ENCODE data around the gene SRRM2. TPM values are rescaled to one million over a fixed set of nuclear protein-coding genes. Genes with fewer than 3 reads are reported as not detected.

The SRRM2 gene
- total and polyA plus RNA-seq, 2 donors: 42.4 to 690 TPM

GRCh38 chr16:2814551-2815298 lies 62.3 kb downstream of the SRRM2 start:
- no peaks in the 10 kb centered on the region for H3K36me3 ChIP-seq (ENCODE audit: control insufficient read depth in 2 of 2, insufficient read depth in 2 of 2, low read length in 1 of 2)
- no peak overlapping the region for H3K4me3 ChIP-seq (ENCODE audit: low read length in 2 of 2)
- DNase-seq (ENCODE audit: low read depth in 6 of 9, low spot score in 9 of 9): no peak
- peaks cover 3 to 12% of the 10 kb centered on the region in 2 donors for H3K27me3 ChIP-seq (ENCODE audit: control insufficient read depth in 2 of 2, insufficient read depth in 1 of 2, low read length in 1 of 2)
- WGBS: 96% methylated on average over 20 of the region's 20 CpGs
- H3K4me1 ChIP-seq (ENCODE audit: control insufficient read depth in 2 of 2, insufficient read depth in 2 of 2, low read length in 2 of 2): no peaks in the 10 kb centered on the region
- no peaks in the 10 kb centered on the region for H3K9me3 ChIP-seq (ENCODE audit: control insufficient read depth in 2 of 2, insufficient read depth in 1 of 2, low read length in 1 of 2)
- H3K27ac ChIP-seq (ENCODE audit: low read depth in 1 of 2, low read length in 1 of 2): no peak overlapping the region

GRCh38 chr16:2815299-2815771 lies 62.9 kb downstream of the SRRM2 start:
- H3K36me3 ChIP-seq (ENCODE audit: control insufficient read depth in 2 of 2, insufficient read depth in 2 of 2, low read length in 1 of 2): no peaks in the 10 kb centered on the region
- peaks cover 3 to 16% of the 10 kb centered on the region in 2 donors for H3K27me3 ChIP-seq (ENCODE audit: control insufficient read depth in 2 of 2, insufficient read depth in 1 of 2, low read length in 1 of 2)
- no peaks in the 10 kb centered on the region for H3K9me3 ChIP-seq (ENCODE audit: control insufficient read depth in 2 of 2, insufficient read depth in 1 of 2, low read length in 1 of 2)
- no peaks in the 10 kb centered on the region for H3K4me1 ChIP-seq (ENCODE audit: control insufficient read depth in 2 of 2, insufficient read depth in 2 of 2, low read length in 2 of 2)
- H3K27ac ChIP-seq (ENCODE audit: low read depth in 1 of 2, low read length in 1 of 2): no peak overlapping the region
- no peak overlapping the region for H3K4me3 ChIP-seq (ENCODE audit: low read length in 2 of 2)
- WGBS: 94% methylated on average over 10 of the region's 10 CpGs
- DNase-seq (ENCODE audit: low read depth in 6 of 9, low spot score in 9 of 9): no peak

GRCh38 chr16:2816751-2817339 lies 64.4 kb downstream of the SRRM2 start, which contains the start of gene PRSS21:
PRSS21 (plus strand) TSS chr16:2817237; CDS start chr16:2817269, 32 bp downstream.
- Histone ChIP-seq H3K4me3 (ENCODE audit: low read length in 2 of 2) (no peak within 1 kb of the TSS), H3K27me3 (ENCODE audit: control insufficient read depth in 2 of 2, insufficient read depth in 1 of 2, low read length in 1 of 2) (peaks cover 3 to 10% of the 10 kb centered on the region in 2 donors), H3K27ac (ENCODE audit: low read depth in 1 of 2, low read length in 1 of 2) (no peak within 1 kb of the TSS), H3K4me1 (ENCODE audit: control insufficient read depth in 2 of 2, insufficient read depth in 2 of 2, low read length in 2 of 2) (no peaks in the 10 kb centered on the region), H3K9me3 (ENCODE audit: control insufficient read depth in 2 of 2, insufficient read depth in 1 of 2, low read length in 1 of 2) (no peaks in the 10 kb centered on the region), H3K36me3 (ENCODE audit: control insufficient read depth in 2 of 2, insufficient read depth in 2 of 2, low read length in 1 of 2) (no peaks in the 10 kb centered on the region)
- whole genome bisulfite sequencing: 78% methylated on average over 28 of the region's 28 CpGs
- DNase-seq (ENCODE audit: low read depth in 6 of 9, low spot score in 9 of 9): peak in 1 of 9 donors; percentile 15

- Histone ChIP-seq H3K36me3 (ENCODE audit: control insufficient read depth in 2 of 2, insufficient read depth in 2 of 2, low read length in 1 of 2) (no peaks in the 10 kb centered on the region), H3K4me3 (ENCODE audit: low read length in 2 of 2) (no peak overlapping the region), H3K27ac (ENCODE audit: low read depth in 1 of 2, low read length in 1 of 2) (no peak overlapping the region), H3K4me1 (ENCODE audit: control insufficient read depth in 2 of 2, insufficient read depth in 2 of 2, low read length in 2 of 2) (no peaks in the 10 kb centered on the region), H3K9me3 (ENCODE audit: control insufficient read depth in 2 of 2, insufficient read depth in 1 of 2, low read length in 1 of 2) (no peaks in the 10 kb centered on the region), H3K27me3 (ENCODE audit: control insufficient read depth in 2 of 2, insufficient read depth in 1 of 2, low read length in 1 of 2) (peaks cover 3 to 12% of the 10 kb centered on the region in 2 donors)
- 88% methylated on average over 68 of the region's 68 CpGs for WGBS
- DNase-seq (ENCODE audit: low read depth in 6 of 9, low spot score in 9 of 9): no peak
Measured at GRCh38 chr16:2817340-2818271, 65.2 kb downstream of the SRRM2 start.

- no peak overlapping the region for H3K27ac ChIP-seq (ENCODE audit: low read depth in 1 of 2, low read length in 1 of 2)
- no peaks in the 10 kb centered on the region for H3K36me3 ChIP-seq (ENCODE audit: control insufficient read depth in 2 of 2, insufficient read depth in 2 of 2, low read length in 1 of 2)
- DNase-seq (ENCODE audit: low read depth in 6 of 9, low spot score in 9 of 9): no peak
- H3K4me3 ChIP-seq (ENCODE audit: low read length in 2 of 2): no peak overlapping the region
- no peaks in the 10 kb centered on the region for H3K9me3 ChIP-seq (ENCODE audit: control insufficient read depth in 2 of 2, insufficient read depth in 1 of 2, low read length in 1 of 2)
- H3K27me3 ChIP-seq (ENCODE audit: control insufficient read depth in 2 of 2, insufficient read depth in 1 of 2, low read length in 1 of 2): peaks cover 3 to 12% of the 10 kb centered on the region in 2 donors
- no peaks in the 10 kb centered on the region for H3K4me1 ChIP-seq (ENCODE audit: control insufficient read depth in 2 of 2, insufficient read depth in 2 of 2, low read length in 2 of 2)
- 95% methylated on average over 10 of the region's 10 CpGs for WGBS
Measured at GRCh38 chr16:2818272-2818876, 65.9 kb downstream of the SRRM2 start.

- no peaks in the 10 kb centered on the region for H3K9me3 ChIP-seq (ENCODE audit: control insufficient read depth in 2 of 2, insufficient read depth in 1 of 2, low read length in 1 of 2)
- no peak overlapping the region for H3K27ac ChIP-seq (ENCODE audit: low read depth in 1 of 2, low read length in 1 of 2)
- no peaks in the 10 kb centered on the region for H3K36me3 ChIP-seq (ENCODE audit: control insufficient read depth in 2 of 2, insufficient read depth in 2 of 2, low read length in 1 of 2)
- H3K4me3 ChIP-seq (ENCODE audit: low read length in 2 of 2): no peak overlapping the region
- H3K4me1 ChIP-seq (ENCODE audit: control insufficient read depth in 2 of 2, insufficient read depth in 2 of 2, low read length in 2 of 2): no peaks in the 10 kb centered on the region
- peaks cover 3 to 12% of the 10 kb centered on the region in 2 donors for H3K27me3 ChIP-seq (ENCODE audit: control insufficient read depth in 2 of 2, insufficient read depth in 1 of 2, low read length in 1 of 2)
- 94% methylated on average over 18 of the region's 18 CpGs for WGBS
- DNase-seq (ENCODE audit: low read depth in 6 of 9, low spot score in 9 of 9): no peak
Measured at GRCh38 chr16:2819179-2819938, 66.9 kb downstream of the SRRM2 start.

GRCh38 chr16:2819939-2820835 lies 67.7 kb downstream of the SRRM2 start:
- H3K4me1 ChIP-seq (ENCODE audit: control insufficient read depth in 2 of 2, insufficient read depth in 2 of 2, low read length in 2 of 2): no peaks in the 10 kb centered on the region
- H3K27ac ChIP-seq (ENCODE audit: low read depth in 1 of 2, low read length in 1 of 2): no peak overlapping the region
- H3K27me3 ChIP-seq (ENCODE audit: control insufficient read depth in 2 of 2, insufficient read depth in 1 of 2, low read length in 1 of 2): peaks cover 3 to 13% of the 10 kb centered on the region in 2 donors
- 87% methylated on average over 17 of the region's 17 CpGs for WGBS
- no peaks in the 10 kb centered on the region for H3K36me3 ChIP-seq (ENCODE audit: control insufficient read depth in 2 of 2, insufficient read depth in 2 of 2, low read length in 1 of 2)
- DNase-seq (ENCODE audit: low read depth in 6 of 9, low spot score in 9 of 9): no peak
- H3K4me3 ChIP-seq (ENCODE audit: low read length in 2 of 2): no peak overlapping the region
- H3K9me3 ChIP-seq (ENCODE audit: control insufficient read depth in 2 of 2, insufficient read depth in 1 of 2, low read length in 1 of 2): no peaks in the 10 kb centered on the region

Data from thymus (tissue), 11 donors.